ENCODE results near the gene PIP5KL1.

PIP5KL1 gene

DNA sequence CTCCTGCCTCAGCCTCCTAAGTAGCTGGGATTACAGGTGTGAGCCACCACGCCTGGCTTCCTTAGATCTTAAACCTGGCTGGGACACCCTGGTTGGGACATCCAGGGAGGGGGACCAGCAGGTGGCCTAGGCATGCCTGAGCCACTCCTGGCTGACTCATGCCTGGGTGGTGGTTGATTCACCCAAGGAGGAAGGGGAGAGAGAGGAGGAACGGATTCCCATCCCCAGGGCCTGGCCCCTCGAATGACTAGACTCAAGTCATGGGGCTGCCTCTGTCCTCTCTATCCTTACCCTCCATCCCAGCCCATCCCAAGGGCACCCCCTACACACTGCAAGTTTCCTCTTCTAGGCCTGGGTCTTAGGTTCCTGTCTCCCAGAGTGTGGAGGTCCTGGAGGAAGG, 37.5 kb upstream of the PIP5KL1 start:
- no peak for DNase-seq

DNA sequence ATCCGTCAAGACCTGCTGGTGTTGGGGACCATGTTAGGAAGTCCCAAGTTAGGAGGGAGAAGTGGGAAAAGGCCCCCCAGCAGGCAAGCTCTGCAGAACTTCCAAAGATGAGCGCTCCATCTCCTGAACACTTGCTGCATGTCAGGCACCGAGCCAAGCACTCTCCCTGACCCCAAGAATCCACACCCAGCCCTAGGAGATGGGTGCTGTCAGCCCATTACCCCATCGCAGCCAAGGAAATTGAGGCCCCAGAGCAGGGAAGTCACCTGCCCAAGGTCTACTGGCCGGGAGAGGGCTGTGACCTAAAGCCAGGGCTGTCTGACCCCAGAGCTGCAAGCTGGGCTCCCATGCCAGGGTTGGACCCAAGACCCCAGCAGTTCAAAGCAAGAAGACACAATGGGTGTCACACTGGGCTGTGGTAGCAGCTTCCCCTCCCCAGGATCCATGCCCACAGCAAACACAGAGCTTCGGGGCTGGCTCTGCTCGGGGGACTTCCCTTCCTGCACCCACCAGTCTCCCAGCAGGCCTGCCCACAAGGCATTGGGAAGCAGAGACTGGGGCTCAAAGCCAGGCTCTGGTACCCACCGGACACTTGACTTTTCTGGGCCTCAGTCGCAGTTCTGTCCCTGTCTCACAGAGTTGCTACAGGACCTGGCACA, 36.7 kb upstream of the PIP5KL1 start:
- no peak for DNase-seq

DNA sequence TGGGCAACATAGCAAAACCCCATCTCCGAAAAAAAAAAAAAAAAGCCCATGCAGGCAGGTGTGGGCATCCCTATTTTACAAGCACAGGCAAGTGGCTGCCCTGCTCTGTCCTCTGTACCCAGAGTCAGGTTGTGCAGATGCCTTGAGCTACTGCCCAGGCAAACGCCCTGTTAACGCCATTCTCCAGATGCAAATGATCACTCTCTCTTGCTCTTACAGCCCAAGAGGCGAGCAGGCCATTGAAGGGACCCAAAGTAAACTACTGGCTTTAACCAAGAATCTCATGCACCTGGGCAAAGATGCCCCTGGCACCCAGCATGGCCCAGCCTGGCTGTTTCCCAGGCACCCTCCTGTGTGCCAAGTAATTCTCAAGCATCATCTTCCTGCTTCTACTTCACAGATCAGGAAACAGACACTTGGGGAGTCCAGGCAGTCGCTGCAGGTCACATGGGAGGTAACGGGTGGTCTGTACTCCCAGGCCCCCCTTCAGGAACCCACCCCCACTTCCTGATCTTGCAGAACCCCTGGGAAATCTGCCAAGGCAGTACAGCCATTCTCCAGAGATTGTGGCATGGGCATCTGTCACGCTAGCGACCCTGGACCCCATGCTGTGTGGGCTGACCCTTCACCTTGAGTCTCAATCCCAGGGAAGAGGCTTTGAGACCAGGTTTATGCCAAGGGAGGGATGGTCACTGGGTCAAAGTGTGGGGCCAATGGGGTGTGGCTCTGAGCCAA, 36.0 kb upstream of the PIP5KL1 start:
- DNase-seq, result no peak

DNA sequence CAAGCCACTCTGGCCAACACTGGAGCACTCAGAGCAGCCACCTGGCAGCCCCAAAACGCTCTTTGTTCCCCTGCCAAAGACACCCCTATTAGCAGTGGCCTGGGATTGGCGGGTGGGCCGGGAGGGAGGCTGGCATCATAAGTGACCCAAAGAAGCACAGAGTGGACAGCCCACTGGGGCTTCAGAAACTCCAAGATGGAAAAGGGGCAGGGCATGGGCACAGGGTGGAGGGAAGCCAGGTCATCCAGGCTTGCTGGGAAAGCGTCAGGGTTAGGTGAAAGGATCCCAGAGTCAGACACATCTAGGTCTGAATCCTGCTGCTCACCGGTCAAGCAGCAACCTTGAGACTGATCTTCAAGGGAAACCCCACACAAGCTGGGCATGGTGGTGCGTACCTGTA, 35.4 kb upstream of the PIP5KL1 start:
- DNase-seq, result no peak

DNA sequence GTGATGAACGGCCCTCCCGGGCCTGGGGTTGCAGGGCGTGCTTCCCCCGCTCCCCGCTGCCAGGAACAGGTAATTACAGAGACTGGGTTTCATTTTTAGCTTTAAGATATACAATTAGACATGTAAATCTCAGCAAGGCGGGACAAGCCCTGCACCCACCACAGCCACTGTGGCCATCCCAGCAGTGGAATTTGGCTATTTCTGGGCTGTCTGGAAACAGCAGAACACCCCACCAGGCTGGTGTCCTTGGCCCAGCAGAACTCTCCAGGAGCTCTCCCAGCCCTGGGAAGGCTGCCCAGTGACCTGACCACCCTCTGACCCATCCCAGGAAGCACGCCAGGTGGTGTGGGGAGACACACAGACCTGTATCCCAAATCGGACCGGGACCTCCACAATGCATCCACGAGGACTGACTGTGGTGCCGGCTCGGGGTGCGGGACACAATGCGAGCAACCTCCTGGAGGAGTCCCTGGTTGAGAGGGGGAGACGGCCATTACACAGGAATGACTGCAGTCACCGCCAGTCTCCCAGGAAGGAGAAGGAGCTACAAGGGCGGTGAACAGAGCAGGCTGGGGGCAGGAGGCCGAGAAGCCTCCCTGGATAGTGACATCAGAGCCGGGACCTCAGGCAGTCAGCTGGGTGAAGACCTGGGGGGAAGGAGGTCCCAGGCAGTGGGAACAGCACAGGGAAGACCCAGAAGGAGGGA, 32.9 kb upstream of the PIP5KL1 start:
- DNase-seq, result no peak

DNA sequence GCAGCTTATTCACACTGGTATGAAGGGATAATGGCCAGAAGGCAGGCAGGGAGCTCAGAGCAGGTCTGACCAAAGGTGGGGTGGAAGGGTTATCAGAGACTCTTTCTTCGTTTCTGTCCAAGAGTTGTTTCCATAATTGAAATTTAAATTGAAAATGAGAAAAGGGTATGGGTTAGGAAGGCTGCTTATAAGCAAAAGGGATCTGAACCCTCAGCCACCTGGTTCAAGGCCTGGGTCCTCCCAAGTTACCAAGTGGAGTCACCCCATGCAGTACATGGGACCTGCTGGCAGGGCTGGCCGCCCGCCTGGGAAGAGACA, 32.4 kb upstream of the PIP5KL1 start:
- DNase-seq, result no peak

DNA sequence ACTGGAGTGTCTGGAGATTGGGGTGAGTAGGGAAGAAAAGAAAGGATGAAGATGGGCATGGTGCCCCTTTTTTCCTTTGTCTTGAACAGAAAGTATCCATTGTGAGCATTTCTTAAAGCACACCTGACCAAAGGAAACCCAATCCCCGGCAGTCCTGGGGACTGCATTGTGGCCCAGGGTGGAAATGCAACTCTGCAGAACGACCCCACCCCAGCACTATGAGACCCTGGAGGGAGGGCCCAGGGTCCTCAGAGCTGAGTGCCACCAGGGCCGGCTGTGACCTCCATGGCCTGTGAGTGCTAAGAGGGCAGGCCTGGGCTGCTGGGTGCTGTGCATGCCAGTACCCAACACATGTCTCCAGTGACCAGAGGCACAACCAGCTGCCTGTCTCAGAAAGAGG, 31.7 kb upstream of the PIP5KL1 start:
- DNase-seq, result no peak

DNA sequence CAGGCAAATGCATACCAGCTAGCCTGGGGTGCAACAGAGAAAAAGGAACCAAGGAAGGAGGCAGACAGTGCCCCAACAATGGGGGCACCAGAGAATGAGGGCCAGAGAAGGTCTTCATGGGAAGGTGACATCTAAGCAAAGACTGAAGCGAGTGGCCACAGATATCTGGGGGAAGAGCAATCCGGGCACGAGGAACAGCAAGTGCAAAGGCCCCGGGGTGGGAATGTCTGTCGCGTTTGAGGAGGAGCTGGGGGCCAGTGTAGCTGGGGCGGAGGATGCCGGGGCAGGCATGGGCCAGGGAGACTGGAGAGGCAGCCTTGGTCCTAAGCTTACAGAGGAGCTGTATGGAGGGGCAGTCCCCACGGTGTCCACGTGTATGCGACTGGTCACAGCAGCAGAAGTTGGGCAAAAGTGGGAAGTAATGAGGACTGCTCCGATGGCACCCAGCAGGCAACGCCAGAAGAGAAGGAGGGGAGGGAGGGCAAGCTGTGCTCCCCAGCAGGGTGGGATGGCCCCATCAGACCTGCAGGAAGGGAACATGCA, 31.1 kb upstream of the PIP5KL1 start:
- DNase-seq, result no peak

DNA sequence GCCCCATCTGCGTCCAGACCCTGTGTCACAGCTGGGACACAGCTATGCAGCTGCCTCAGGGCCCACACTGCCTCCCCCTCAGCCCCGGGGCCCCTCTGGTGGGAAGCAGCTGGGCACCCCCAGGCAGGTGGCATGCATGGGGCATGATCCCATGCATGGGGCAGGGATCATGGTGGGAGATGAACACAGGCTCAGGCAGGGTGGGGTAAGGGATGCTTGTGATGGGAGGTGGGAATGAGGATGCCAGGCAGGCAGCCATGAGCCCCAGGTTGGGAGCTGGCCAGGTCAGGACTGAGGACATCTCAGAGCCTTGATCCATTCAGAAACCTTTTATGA, 30.5 kb upstream of the PIP5KL1 start:
- no peak for DNase-seq

DNA sequence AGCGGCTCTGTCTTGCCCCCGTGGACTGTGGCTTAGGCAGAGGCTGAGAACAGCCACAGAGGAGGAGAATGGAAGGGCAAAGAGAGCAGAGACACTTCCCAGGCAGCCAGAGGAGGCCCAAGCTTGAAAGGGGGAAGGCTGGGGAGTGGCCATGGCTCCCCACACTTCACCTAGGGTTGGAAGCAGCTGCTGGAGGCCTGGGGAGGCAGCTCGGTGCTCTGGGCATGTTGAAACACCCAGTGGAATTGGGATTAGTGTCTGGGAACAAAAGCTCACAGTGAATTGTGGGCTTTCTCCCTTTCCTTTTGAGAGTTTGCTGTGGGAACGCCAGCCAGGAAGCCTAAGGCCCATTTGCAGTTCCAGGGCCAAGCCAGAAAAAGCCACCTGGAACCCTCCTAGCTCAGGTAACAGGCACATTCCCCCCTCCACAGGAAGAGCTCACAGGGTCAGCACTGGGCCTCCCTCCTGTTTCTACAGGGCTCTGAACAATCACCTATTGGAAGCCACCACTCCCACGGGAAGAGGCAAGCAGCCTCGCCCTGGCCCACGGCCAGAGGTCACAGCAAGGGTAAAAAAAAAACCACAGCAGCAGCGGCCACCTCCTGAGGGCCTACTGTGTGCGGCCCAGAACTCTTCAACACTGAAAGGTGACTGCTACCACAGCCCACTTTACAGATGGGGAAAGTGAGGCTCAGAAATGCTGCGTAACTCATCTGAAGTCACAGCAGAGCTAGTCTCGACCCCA, 30.0 kb upstream of the PIP5KL1 start:
- no peak for DNase-seq

DNA sequence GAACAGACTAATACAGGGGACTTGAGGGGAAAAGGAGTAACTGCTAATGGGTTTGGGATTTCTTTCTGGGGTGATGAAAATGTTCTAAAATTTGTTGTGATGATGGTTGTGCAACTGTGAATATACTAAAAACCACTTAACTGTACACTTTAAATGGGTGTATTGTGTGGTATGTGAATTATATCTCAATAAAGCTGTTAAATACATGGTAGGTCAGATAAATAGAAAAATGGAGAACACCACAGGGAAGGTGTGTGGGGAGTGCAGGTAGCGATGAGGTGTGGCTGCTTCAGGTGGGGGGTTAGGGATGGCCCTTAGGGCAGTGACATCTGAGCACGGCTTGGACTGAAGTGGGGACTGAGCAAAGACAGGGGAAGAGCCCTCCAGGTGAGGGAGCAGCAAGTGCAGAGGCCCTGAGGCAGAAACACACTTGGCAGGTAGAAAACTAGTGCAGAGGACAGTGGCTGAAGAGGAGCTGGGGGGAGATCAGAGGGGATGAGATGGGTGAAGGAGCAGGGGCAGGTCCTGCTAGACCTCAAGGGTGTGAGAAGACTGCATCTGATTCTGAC, 29.3 kb upstream of the PIP5KL1 start:
- no peak for DNase-seq

DNA sequence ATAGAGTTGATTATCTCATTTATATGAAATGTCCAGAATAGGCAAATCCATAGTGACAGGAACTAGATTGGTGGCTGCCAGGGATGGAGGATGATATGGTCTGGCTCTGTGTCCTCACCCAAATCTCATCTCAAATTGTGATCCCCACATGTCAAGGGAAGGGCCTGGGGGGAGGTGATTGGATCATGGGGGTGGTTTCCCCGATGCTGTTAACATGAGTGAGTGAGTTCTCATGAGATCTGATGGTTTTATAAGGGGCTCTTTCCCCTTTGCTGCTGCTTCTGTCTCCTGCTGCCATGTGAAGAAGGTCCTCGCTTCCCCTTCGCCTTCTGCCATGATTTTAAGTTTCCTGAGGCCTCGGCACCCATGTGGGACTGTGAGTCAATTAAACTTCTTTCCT, 28.8 kb upstream of the PIP5KL1 start:
- DNase-seq, result no peak

DNA sequence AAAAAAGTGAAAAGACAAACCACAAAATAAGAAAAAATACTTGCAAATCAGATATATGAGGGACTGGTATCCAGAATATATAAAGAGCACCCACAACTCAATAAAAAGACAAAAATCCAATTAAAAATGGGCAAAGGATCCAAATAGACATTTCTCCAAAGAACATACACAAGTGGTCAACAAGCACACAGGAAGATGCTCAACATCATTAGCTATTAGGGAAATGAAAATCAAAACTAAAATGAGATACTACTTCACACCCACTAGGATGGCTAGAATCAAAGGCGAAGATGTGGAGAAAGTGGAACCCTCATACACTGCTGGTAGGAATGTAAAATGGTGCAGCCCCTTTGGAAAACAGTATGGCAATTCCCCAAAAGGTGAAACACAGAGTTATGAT, 28.2 kb upstream of the PIP5KL1 start:
- DNase-seq, result no peak

DNA sequence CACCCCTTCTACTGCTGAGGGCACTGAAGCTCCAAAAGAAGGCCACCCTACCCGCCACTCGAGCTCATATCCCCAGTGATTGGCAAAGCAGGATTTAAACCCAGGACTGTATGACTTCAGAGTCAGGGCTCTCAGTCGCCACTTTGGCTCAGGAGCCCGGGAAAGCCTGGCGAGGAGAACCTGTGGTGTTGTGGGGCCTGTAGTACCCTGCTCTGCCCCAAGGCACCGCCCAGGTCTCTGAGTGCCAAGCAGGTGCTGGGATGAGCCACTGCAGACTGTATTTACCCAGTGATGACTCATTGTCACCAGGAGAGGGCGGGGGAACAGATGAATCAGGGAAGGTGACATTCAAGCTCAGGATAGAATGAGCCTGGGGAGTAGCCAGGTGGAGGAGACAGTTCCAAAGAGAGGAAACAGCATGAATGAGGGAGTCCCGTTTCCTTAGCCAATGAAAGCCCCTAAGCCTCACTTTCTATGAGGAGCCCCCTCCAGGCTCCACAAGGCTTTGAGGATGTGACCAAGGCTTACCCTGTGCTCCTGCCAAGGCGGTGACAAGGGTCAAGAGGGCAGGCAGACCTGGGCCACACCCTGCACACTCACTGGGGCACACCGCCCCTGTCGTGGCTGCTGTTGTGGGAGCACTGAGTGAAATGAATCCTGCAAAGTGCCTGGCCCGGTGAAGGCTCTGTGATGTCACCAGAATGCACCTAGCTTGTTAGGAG, 24.9 kb upstream of the PIP5KL1 start:
- DNase-seq, result no peak

DNA sequence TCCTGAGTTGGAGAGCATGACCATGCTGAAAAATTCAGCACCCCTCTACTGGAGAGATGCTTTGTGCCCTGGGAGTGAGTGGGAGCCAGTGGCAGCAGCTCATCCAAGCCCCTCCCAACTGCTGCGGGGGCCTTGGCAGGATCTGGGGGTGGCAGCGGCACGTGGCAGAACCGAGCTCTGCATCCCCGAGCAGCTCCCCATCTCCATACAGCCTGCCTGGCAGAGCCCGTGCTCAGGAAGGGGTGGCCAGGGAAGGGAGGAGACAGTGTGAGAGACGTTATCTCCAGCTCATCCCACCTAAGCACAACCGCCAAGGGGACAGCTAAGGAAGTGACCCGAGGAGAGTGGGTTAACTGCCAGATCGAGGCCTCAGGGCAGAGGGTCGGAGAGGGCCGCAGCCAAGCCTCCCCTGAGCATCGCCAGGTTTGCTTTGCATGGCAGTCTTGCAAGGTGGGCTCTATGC, 24.3 kb upstream of the PIP5KL1 start:
- no peak for DNase-seq

DNA sequence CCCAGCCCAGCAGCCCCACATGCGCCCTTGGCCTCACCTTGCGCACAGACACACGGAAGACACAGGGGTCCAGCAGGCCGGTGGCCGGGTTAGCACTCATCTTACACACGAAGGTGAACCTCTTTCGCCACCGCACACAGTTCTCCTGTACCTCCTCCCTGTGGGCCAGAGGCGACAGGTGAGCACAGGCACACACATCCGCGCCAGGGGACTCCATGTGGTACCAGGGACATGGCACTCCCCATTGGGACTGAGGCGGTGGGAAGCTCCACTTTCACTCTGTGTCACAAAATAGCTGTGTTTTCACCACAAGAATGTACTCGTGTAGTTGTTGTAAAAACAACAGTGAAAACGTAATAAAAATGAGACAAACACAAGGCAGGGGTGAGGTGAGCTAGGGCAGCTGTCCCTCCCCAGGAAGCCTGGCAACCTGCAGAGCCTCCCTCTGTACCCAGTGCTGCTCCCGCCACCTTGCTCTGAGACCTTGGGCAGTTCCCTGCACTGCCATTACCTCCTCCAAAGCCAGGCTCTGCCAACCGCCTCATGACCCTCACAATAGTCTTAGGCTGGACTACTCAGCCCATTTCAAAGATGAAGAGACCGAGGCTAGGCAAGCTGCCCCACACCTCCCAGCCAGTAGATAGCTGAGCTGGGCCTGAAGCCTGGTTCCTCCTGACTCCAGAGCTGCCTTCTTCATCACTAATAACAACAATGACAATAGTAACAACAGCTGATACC, 23.4 kb upstream of the PIP5KL1 start:
- DNase-seq, result no peak

DNA sequence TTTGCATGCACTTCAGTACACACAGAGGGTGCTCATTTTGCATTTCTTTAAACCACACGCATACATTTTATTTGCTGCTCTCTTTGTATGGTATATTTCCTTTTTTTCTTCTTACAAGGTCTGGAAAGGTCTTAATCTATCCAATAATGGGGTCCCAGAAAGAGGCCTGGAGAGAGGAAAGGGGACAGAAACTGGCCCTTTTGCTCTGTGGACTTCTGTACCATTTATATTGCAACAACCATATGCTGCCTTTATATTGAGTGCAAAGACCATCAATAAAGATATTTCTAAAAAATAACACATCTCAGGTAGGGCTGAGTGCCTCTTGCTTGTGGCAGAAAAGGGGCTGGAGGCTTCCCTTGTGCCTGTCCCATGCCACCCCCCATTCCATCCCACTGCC, 22.6 kb upstream of the PIP5KL1 start:
- no peak for DNase-seq

DNA sequence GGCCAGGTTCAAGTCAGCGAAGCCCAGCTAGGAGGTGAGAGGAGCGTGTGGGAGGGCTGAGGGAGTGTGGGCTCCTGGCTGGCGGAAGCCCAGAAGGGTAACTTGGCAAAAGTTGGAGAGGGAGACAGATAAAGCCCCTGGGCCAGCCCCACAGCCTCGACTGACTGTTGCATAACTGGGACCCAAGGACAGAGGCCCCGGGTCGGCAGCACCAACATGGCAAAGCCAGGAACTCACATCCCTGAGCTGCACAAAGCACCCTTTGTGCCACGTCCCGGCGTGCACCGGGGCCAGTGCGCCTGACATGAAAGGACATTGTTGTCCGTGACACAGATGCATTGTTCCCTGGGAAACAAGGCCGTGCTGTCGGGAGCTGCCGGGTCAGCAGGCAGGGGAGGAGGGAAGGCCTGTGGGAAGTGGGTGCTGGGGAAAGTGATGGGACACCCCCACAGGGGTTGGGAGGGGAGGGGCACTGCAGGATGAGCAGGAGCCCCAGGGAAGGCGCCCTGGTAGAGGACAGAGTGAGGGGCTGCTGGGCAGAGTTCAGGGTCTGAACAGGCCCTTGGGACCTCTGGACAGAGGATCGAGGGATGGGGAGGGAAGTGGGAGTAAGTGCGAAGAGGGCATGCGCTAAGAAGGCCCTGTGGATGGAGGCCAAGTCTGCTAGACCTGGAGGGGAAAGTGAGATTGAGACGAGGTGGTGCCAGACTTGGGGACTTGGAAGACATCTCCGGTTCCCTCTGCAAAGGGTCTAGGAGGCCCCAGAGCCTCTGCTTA, 20.1 kb upstream of the PIP5KL1 start:
- peak; percentile 89 for DNase-seq

DNA sequence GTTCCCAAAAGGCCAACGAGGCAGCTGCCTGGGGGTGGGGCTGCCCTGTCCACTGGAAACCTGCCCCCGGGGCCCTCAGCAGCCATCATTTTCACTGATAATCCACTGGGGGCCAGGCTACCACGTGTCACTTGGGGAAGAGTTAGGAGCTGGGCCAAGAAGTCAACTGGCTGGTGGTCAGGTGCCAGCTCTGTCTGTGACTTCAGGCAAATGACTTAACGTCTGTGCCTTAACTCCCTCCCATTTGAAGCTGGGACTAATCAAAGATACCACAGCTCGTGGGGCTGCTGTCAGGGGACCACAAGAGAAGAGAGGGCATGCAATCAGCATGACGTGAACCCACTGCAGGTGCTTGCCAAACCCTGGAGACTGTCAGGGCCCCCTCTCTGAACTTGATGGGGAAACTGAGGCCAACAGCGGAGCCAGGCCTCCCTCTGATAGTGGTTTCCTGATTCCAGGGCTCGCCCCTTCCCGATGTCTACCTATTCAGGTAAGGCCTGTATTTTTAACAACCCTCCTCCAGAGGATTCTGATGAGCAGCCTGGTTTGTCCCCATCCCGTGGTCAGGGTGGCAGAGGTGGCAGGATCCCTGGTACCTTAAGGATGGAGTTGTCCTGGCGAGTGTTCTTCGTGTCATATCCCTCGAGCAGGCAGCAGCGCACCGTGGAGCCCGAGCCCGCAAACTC, 19.4 kb upstream of the PIP5KL1 start:
- no peak for DNase-seq

Measured in eye (tissue), 1 donor.